ENCODE results near the gene NRG3. TPM values are rescaled to one million over a fixed set of nuclear protein-coding genes. Genes with fewer than 3 reads are reported as not detected.

Gene NRG3
- total RNA-seq, 1 experiment from 2014 or later = 0.66 TPM

GRCh38 chr10:82506680-82507376 is 631.8 kb downstream of the NRG3 start:
- Histone ChIP-seq H3K4me1 (peaks cover 11% of the 10 kb centered on the region), H3K4me3 (ENCODE audit: low read depth, low read length) (no peak overlapping the region), H3K9me3 (no peaks in the 10 kb centered on the region), H3K27me3 (replicated peaks; ENCODE audit: control insufficient read depth, insufficient read depth, low read length) (no peaks in the 10 kb centered on the region), H3K36me3 (ENCODE audit: control insufficient read depth, insufficient read depth, low read length) (no peaks in the 10 kb centered on the region)
- intact Hi-C loops (cut with micrococcal nuclease; ENCODE audit: unreplicated experiment) = no loop called here
- Mint-ChIP-seq H3K9me3 (ENCODE audit: unreplicated experiment) (peaks cover 16% of the 10 kb centered on the region), H3K27ac (ENCODE audit: unreplicated experiment) (no peak overlapping the region), H3K4me3 (ENCODE audit: unreplicated experiment) (no peak overlapping the region), H3K4me1 (ENCODE audit: low read depth, unreplicated experiment) (peaks cover 21% of the 10 kb centered on the region), H3K36me3 (ENCODE audit: insufficient read depth, unreplicated experiment) (peaks cover 4% of the 10 kb centered on the region), H3K27me3 (ENCODE audit: insufficient read depth, unreplicated experiment) (no peaks in the 10 kb centered on the region)
- POLR2A ChIA-PET = no interaction called here
- CTCF ChIA-PET = no interaction called here
- DNase-seq = no peak
- no TSS peak for BruUV-seq (replicated peaks)
- no peak for TF ChIP-seq CTCF (IDR thresholded peaks at IDR 0.05; ENCODE audit: insufficient read depth in 1 of 2, low read depth in 1 of 2, low read length in 1 of 2, severe bottlenecking in 1 of 2, unreplicated experiment in 1 of 2)

- no peak overlapping the region for H3K4me3 Mint-ChIP-seq (ENCODE audit: unreplicated experiment)
- H3K4me1 Mint-ChIP-seq (ENCODE audit: low read depth, unreplicated experiment) = peaks cover 8% of the 10 kb centered on the region
- H3K4me1 ChIP-seq = peaks cover 2% of the 10 kb centered on the region; the same call in 1 of the 2 replicates
- H3K27ac Mint-ChIP-seq (ENCODE audit: unreplicated experiment) = no peak overlapping the region
- intact Hi-C loops (cut with micrococcal nuclease; ENCODE audit: unreplicated experiment) = no loop called here
- no peaks in the 10 kb centered on the region for H3K36me3 ChIP-seq (ENCODE audit: control insufficient read depth, insufficient read depth, low read length)
- BruUV-seq (replicated peaks) = no TSS peak
- peaks cover 13% of the 10 kb centered on the region for H3K9me3 Mint-ChIP-seq (ENCODE audit: unreplicated experiment)
- ChIA-PET POLR2A (no interaction called here), CTCF (no interaction called here)
- H3K27me3 ChIP-seq (replicated peaks; ENCODE audit: control insufficient read depth, insufficient read depth, low read length) = no peaks in the 10 kb centered on the region
- no peaks in the 10 kb centered on the region for H3K27me3 Mint-ChIP-seq (ENCODE audit: insufficient read depth, unreplicated experiment)
- H3K9me3 ChIP-seq = no peaks in the 10 kb centered on the region; the same call in 1 of the 2 replicates
- DNase-seq = no peak
- TF ChIP-seq CTCF (IDR thresholded peaks at IDR 0.05; ENCODE audit: insufficient read depth in 1 of 2, low read depth in 1 of 2, low read length in 1 of 2, severe bottlenecking in 1 of 2, unreplicated experiment in 1 of 2) = no peak
- H3K36me3 Mint-ChIP-seq (ENCODE audit: insufficient read depth, unreplicated experiment) = peaks cover 4% of the 10 kb centered on the region
- no peak overlapping the region for H3K4me3 ChIP-seq (ENCODE audit: low read depth, low read length)
Observed at GRCh38 chr10:82515256-82515655, 640.3 kb downstream of the NRG3 start.

- no peak for TF ChIP-seq CTCF (IDR thresholded peaks at IDR 0.05; ENCODE audit: insufficient read depth in 1 of 2, low read depth in 1 of 2, low read length in 1 of 2, severe bottlenecking in 1 of 2, unreplicated experiment in 1 of 2)
- H3K27me3 ChIP-seq (replicated peaks; ENCODE audit: control insufficient read depth, insufficient read depth, low read length) = no peaks in the 10 kb centered on the region
- Mint-ChIP-seq H3K9me3 (ENCODE audit: unreplicated experiment) (no peaks in the 10 kb centered on the region), H3K36me3 (ENCODE audit: insufficient read depth, unreplicated experiment) (no peaks in the 10 kb centered on the region), H3K4me3 (ENCODE audit: unreplicated experiment) (no peak overlapping the region), H3K27me3 (ENCODE audit: insufficient read depth, unreplicated experiment) (no peaks in the 10 kb centered on the region), H3K4me1 (ENCODE audit: low read depth, unreplicated experiment) (peaks cover 15% of the 10 kb centered on the region), H3K27ac (ENCODE audit: unreplicated experiment) (no peak overlapping the region)
- ChIA-PET POLR2A (no interaction called here), CTCF (no interaction called here)
- intact Hi-C loops (cut with micrococcal nuclease; ENCODE audit: unreplicated experiment) = loop anchor here (5.0 kb wide), 1 partner anchor 193 kb away; no protein-coding TSS in a partner anchor
- no TSS peak for BruUV-seq (replicated peaks)
- 0 out of 2 replicates have a peak, but pooled peaks cover 4% of the 10 kb centered on the region for H3K4me1 ChIP-seq
- H3K9me3 ChIP-seq = no peaks in the 10 kb centered on the region
- H3K36me3 ChIP-seq (ENCODE audit: control insufficient read depth, insufficient read depth, low read length) = no peaks in the 10 kb centered on the region
- no peak for DNase-seq
- H3K4me3 ChIP-seq (ENCODE audit: low read depth, low read length) = no peak overlapping the region
Observed at GRCh38 chr10:82529062-82529461, 654.1 kb downstream of the NRG3 start.

All from Caco-2 (cell line).